Chondrocyte (in vitro differentiated cells): ENCODE measurements around the gene FASTK. TPM values are rescaled to one million over a fixed set of nuclear protein-coding genes. Genes with fewer than 3 reads are reported as not detected.

Source experiments
- DNase-seq: peaks from one replicate; pipeline ENCODE4 v3.0.0; 2021; ENCODE audit warnings: mixed read lengths, low spot score
- H3K27ac Mint-ChIP-seq: one replicate; pipeline ENCODE4 v1.8.0; 2021; ENCODE audit warnings: mild to moderate bottlenecking, moderate library complexity, mixed read lengths; ENCODE audit not compliant: unreplicated experiment
- H3K27me3 Mint-ChIP-seq: 2 replicates; pipeline ENCODE4 v1.8.0; 2021; ENCODE audit warnings: low read depth, mixed read lengths
- H3K36me3 Mint-ChIP-seq: 2 replicates; pipeline ENCODE4 v1.8.0; 2021; ENCODE audit warnings: low read depth, mixed read lengths
- H3K4me1 Mint-ChIP-seq: 2 replicates; pipeline ENCODE4 v1.8.0; 2021; ENCODE audit warnings: low read depth, mild to moderate bottlenecking, mixed read lengths
- H3K4me3 Mint-ChIP-seq: one replicate; pipeline ENCODE4 v1.8.0; 2021; ENCODE audit warnings: mild to moderate bottlenecking, moderate library complexity, mixed read lengths; ENCODE audit not compliant: unreplicated experiment
- H3K9me3 Mint-ChIP-seq: 2 replicates; pipeline ENCODE4 v1.8.0; 2021; ENCODE audit warnings: low read depth, mixed read lengths
- CTCF ChIP-seq: fragments of 200-600 bp; sonication (generic); IDR thresholded peaks from 2 replicates; pipeline ENCODE4 v1.5.0; 2021; ENCODE audit warnings: antibody characterized with exemption, mild to moderate bottlenecking, moderate library complexity
- total RNA-seq: library from RNA; stranded (reverse); gene quantifications from 3 replicates; pipeline ENCODE4 v1.2.1, GENCODE V29; 2021

The FASTK gene
- total RNA-seq, 1 donor from 2014 or later, result 83.8 TPM

GRCh38 chr7:151120896-151121295 lies 40.3 kb upstream of the FASTK start:
- Mint-ChIP-seq H3K27me3 (no peaks in the 10 kb centered on the region), H3K4me1 (peaks cover 13% of the 10 kb centered on the region), H3K36me3 (peaks cover 39% of the 10 kb centered on the region), H3K4me3 (no peak overlapping the region), H3K9me3 (no peaks in the 10 kb centered on the region), H3K27ac (no peak overlapping the region)
- no peak for TF ChIP-seq CTCF
- DNase-seq, result no peak

- no peaks in the 10 kb centered on the region for H3K27me3 Mint-ChIP-seq
- DNase-seq, result no peak
- peaks cover 14% of the 10 kb centered on the region for H3K4me1 Mint-ChIP-seq
Observed at GRCh38 chr7:151119902-151120301, 39.3 kb upstream of the FASTK start.

DNA sequence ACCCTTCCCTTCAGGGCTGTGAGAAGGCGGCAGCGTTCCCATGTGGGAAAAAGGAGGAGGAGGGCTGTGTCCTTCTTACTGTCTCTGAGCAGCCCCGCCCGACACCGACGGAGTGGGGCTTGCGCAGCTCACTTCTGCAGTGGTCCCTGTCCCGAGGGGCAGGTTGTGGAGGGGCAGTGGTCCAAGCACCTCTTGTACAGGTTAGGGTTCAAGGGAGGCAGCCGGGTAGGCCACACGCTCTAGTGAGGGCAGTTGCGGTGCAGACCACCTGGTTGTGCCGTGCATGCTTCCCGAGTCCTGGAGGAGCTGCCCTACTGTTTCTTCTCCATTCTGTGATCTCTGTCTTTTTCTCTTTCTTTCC lies 38.4 kb upstream of the FASTK start:
- H3K4me3 Mint-ChIP-seq, result no peak overlapping the region

More at GRCh38 chr7:151119902-151120301, 39.3 kb upstream of the FASTK start:
- H3K27ac Mint-ChIP-seq, result no peak overlapping the region
- H3K4me3 Mint-ChIP-seq, result no peak overlapping the region
- no peak for TF ChIP-seq CTCF
- H3K36me3 Mint-ChIP-seq, result peaks cover 39% of the 10 kb centered on the region
- no peaks in the 10 kb centered on the region for H3K9me3 Mint-ChIP-seq

DNA sequence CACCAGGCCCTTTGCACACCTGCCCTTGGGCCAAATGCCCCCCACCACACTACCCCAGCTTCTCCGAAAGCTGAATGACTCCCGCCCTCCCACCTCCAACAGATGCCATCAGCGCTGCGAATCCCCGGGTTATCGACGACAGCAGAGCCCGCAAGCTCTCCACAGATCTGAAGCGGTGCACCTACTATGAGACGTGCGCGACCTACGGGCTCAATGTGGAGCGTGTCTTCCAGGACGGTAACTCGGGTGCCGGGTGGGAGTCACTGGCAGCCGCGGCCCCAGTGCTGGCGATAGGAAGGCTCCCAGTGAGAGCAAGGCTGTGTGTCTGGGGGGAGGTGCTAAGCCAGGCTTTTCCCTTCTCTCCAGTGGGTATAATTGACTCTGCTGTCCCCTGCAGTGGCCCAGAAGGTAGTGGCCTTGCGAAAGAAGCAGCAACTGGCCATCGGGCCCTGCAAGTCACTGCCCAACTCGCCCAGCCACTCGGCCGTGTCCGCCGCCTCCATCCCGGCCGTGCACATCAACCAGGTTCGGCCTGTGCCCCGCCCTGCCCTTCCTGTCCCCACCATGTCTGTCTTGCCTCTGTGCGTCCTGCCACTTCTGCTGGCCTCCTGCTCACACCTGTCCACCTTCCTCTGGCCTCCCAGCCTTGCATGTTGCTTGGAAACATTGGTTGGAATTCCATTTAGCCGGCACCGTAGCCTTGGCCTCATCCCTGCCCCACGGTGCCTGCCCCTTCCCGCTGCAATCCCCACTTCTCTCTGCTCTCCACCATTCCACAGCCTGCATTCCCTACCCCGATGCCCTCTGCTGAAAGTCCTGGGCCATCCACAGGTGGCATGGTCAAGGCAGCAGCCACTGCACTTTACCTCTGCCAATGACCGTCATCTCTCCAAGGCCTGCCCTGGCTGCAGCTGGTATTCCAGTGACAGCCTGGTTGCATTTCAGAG lies 37.8 kb upstream of the FASTK start:
- H3K27ac Mint-ChIP-seq, result no peak overlapping the region

More for the DNA sequence above, 38.4 kb upstream of the FASTK start:
- Mint-ChIP-seq H3K36me3 (peaks cover 34% of the 10 kb centered on the region), H3K9me3 (no peaks in the 10 kb centered on the region), H3K27ac (no peak overlapping the region), H3K4me1 (peaks cover 13% of the 10 kb centered on the region), H3K27me3 (no peaks in the 10 kb centered on the region)
- TF ChIP-seq CTCF, result no peak
- no peak for DNase-seq

DNA sequence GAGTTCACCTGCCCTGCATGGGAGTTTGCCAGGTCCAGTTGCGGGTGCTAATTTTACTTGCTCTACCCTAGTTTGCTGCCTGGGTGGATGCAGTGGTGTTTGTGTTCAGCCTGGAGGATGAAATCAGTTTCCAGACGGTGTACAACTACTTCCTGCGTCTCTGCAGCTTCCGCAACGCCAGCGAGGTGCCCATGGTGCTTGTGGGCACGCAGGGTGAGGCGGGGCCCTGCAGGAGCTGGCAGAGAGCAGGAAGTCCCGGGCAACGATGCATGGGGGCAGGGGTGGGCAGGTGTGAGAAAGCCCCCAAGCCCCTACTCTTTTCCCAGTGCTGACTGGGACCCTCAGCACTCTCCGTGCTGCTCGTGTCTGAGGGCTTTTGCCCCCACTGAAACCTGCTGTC lies 37.0 kb upstream of the FASTK start:
- DNase-seq, result no peak

More for the DNA sequence above, 37.8 kb upstream of the FASTK start:
- Mint-ChIP-seq H3K4me1 (peaks cover 15% of the 10 kb centered on the region), H3K9me3 (no peaks in the 10 kb centered on the region), H3K4me3 (no peak overlapping the region), H3K36me3 (peaks cover 29% of the 10 kb centered on the region), H3K27me3 (no peaks in the 10 kb centered on the region)
- no peak for DNase-seq
- no peak for TF ChIP-seq CTCF

More for the DNA sequence above, 37.0 kb upstream of the FASTK start:
- H3K9me3 Mint-ChIP-seq, result no peaks in the 10 kb centered on the region
- H3K4me3 Mint-ChIP-seq, result no peak overlapping the region
- peaks cover 22% of the 10 kb centered on the region for H3K4me1 Mint-ChIP-seq
- peaks cover 26% of the 10 kb centered on the region for H3K36me3 Mint-ChIP-seq
- no peaks in the 10 kb centered on the region for H3K27me3 Mint-ChIP-seq
- no peak overlapping the region for H3K27ac Mint-ChIP-seq
- TF ChIP-seq CTCF, result no peak
